ENCODE data around the gene LMNTD2. TPM values are rescaled to one million over a fixed set of nuclear protein-coding genes. Genes with fewer than 3 reads are reported as not detected.

The LMNTD2 gene
- total RNA-seq, 1 experiment from 2014 or later: 1.4 TPM

- Histone ChIP-seq H3K27me3 (ENCODE audit: low read length) (no peaks in the 10 kb centered on the region), H3F3A (ENCODE audit: low read length, unreplicated experiment) (no peaks in the 10 kb centered on the region), H3K79me2 (ENCODE audit: low read length) (no peaks in the 10 kb centered on the region), H4K20me1 (ENCODE audit: low read length) (no peaks in the 10 kb centered on the region), H3K9me3 (ENCODE audit: low read length) (no peaks in the 10 kb centered on the region), H3K9me2 (replicated peaks; ENCODE audit: low read length) (no peaks in the 10 kb centered on the region), H3K4me3 (ENCODE audit: low read length) (no peak overlapping the region), H3K9ac (ENCODE audit: low read length) (no peak overlapping the region), H3K4me1 (ENCODE audit: insufficient read depth, low read length) (no peaks in the 10 kb centered on the region), H3K4me2 (ENCODE audit: low read length) (no peak overlapping the region), H3K27ac (ENCODE audit: low read length) (no peak overlapping the region), H2AFZ (ENCODE audit: low read length) (no peak overlapping the region), H3K36me3 (ENCODE audit: low read depth, low read length) (no peaks in the 10 kb centered on the region)
- no peak for TF ChIP-seq EZH2 (IDR thresholded peaks at IDR 0.05; ENCODE audit: low read length, unreplicated experiment)
- TF ChIP-seq EZH2phosphoT487 (IDR thresholded peaks at IDR 0.05; ENCODE audit: borderline replicate concordance, low read length): no peak
- no peak for TF ChIP-seq CTCF (conservative IDR thresholded peaks at IDR 0.05; ENCODE audit: low read depth, low read length)
- intact Hi-C loops (cut with micrococcal nuclease): no loop called here
- BruUV-seq (replicated peaks): no TSS peak
- no peak for ATAC-seq
- CTCF ChIA-PET: no interaction called here
- POLR2A ChIA-PET (ENCODE audit: unreplicated experiment): no interaction called here
- no peak for DNase-seq
These were observed 11.6 kb downstream of the LMNTD2 start for GRCh38 chr11:548700-549603.

GRCh38 chr11:545171-545570 is 15.4 kb downstream of the LMNTD2 start:
- Histone ChIP-seq H3K27ac (ENCODE audit: low read length) (no peak overlapping the region), H3K4me3 (ENCODE audit: low read length) (no peak overlapping the region), H3K27me3 (ENCODE audit: low read length) (no peaks in the 10 kb centered on the region), H3K9ac (ENCODE audit: low read length) (no peak overlapping the region), H3K9me3 (ENCODE audit: low read length) (no peaks in the 10 kb centered on the region), H3K79me2 (ENCODE audit: low read length) (no peaks in the 10 kb centered on the region), H3K36me3 (ENCODE audit: low read depth, low read length) (no peaks in the 10 kb centered on the region), H3K9me2 (replicated peaks; ENCODE audit: low read length) (no peaks in the 10 kb centered on the region), H3F3A (ENCODE audit: low read length, unreplicated experiment) (no peaks in the 10 kb centered on the region), H3K4me1 (ENCODE audit: insufficient read depth, low read length) (no peaks in the 10 kb centered on the region), H4K20me1 (ENCODE audit: low read length) (no peaks in the 10 kb centered on the region), H3K4me2 (ENCODE audit: low read length) (no peak overlapping the region), H2AFZ (ENCODE audit: low read length) (no peak overlapping the region)
- no peak for DNase-seq
- ChIA-PET POLR2A (ENCODE audit: unreplicated experiment) (interaction anchor here (0.5 kb wide), 1 partner anchor 30 kb away, joined by 4 read pairs; no protein-coding TSS in a partner anchor), CTCF (no interaction called here)
- TF ChIP-seq EZH2phosphoT487 (IDR thresholded peaks at IDR 0.05; ENCODE audit: borderline replicate concordance, low read length): no peak
- TF ChIP-seq CTCF (conservative IDR thresholded peaks at IDR 0.05; ENCODE audit: low read depth, low read length): no peak
- TF ChIP-seq EZH2 (IDR thresholded peaks at IDR 0.05; ENCODE audit: low read length, unreplicated experiment): no peak
- intact Hi-C loops (cut with micrococcal nuclease): no loop called here
- ATAC-seq: no peak
- no TSS peak for BruUV-seq (replicated peaks)

- H3F3A ChIP-seq (ENCODE audit: low read length, unreplicated experiment): no peaks in the 10 kb centered on the region
- intact Hi-C loops (cut with micrococcal nuclease): no loop called here
- no peaks in the 10 kb centered on the region for H4K20me1 ChIP-seq (ENCODE audit: low read length)
- H2AFZ ChIP-seq (ENCODE audit: low read length): no peak overlapping the region
- H3K79me2 ChIP-seq (ENCODE audit: low read length): no peaks in the 10 kb centered on the region
- no peaks in the 10 kb centered on the region for H3K36me3 ChIP-seq (ENCODE audit: low read depth, low read length)
- POLR2A ChIA-PET (ENCODE audit: unreplicated experiment): interaction anchor here (0.5 kb wide), 1 partner anchor 31 kb away, joined by 4 read pairs; no protein-coding TSS in a partner anchor
- ATAC-seq: no peak
- no peak overlapping the region for H3K4me3 ChIP-seq (ENCODE audit: low read length)
- CTCF ChIA-PET: no interaction called here
- no peak overlapping the region for H3K9ac ChIP-seq (ENCODE audit: low read length)
- DNase-seq: no peak
- TF ChIP-seq EZH2phosphoT487 (IDR thresholded peaks at IDR 0.05; ENCODE audit: borderline replicate concordance, low read length): no peak
- no peak for TF ChIP-seq EZH2 (IDR thresholded peaks at IDR 0.05; ENCODE audit: low read length, unreplicated experiment)
- no peak for TF ChIP-seq CTCF (conservative IDR thresholded peaks at IDR 0.05; ENCODE audit: low read depth, low read length)
- no peaks in the 10 kb centered on the region for H3K4me1 ChIP-seq (ENCODE audit: insufficient read depth, low read length)
- BruUV-seq (replicated peaks): no TSS peak
- H3K9me2 ChIP-seq (replicated peaks; ENCODE audit: low read length): no peaks in the 10 kb centered on the region
- H3K4me2 ChIP-seq (ENCODE audit: low read length): no peak overlapping the region
- H3K27ac ChIP-seq (ENCODE audit: low read length): no peak overlapping the region
- H3K27me3 ChIP-seq (ENCODE audit: low read length): no peaks in the 10 kb centered on the region
- no peaks in the 10 kb centered on the region for H3K9me3 ChIP-seq (ENCODE audit: low read length)
These were observed 15.7 kb downstream of the LMNTD2 start for GRCh38 chr11:544817-545166.
